Measurements from ENCODE around the gene CDK14.

Gene CDK14

DNA sequence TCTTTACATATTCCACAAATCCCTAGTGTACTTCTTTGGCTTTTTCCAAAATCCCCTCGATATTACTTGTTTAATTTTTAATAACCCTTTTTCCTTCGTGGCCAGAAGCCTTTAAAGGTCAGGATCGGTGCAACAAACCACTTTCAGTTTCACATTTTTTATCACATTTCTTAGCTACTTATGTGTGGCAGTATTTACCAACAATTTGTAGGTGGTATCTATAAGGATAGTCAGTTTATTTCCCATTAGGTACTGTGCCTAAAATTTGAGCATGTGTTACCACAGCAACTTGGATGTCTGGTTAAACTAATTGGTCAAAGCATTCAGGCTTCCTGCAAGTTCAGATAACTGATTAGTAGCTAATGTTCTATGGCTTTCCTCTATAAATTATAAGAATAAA lies 104.9 kb downstream of the CDK14 start:
- no peak for DNase-seq (ENCODE audit: low spot score)
- TF ChIP-seq, protein P1, sequence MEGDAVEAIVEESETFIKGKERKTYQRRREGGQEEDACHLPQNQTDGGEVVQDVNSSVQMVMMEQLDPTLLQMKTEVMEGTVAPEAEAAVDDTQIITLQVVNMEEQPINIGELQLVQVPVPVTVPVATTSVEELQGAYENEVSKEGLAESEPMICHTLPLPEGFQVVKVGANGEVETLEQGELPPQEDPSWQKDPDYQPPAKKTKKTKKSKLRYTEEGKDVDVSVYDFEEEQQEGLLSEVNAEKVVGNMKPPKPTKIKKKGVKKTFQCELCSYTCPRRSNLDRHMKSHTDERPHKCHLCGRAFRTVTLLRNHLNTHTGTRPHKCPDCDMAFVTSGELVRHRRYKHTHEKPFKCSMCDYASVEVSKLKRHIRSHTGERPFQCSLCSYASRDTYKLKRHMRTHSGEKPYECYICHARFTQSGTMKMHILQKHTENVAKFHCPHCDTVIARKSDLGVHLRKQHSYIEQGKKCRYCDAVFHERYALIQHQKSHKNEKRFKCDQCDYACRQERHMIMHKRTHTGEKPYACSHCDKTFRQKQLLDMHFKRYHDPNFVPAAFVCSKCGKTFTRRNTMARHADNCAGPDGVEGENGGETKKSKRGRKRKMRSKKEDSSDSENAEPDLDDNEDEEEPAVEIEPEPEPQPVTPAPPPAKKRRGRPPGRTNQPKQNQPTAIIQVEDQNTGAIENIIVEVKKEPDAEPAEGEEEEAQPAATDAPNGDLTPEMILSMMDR (IDR thresholded peaks at IDR 0.05; ENCODE audit: extremely low read depth, insufficient read depth, missing control alignments), result no peak
- in situ Hi-C loops (cut with MboI; ENCODE audit: low pct_unique_long_range_greater_than_20kb, low sequenced_read_pairs, unreplicated experiment), result loop anchor here (10.0 kb wide), 1 partner anchor 324 kb away; no protein-coding TSS in a partner anchor

DNA sequence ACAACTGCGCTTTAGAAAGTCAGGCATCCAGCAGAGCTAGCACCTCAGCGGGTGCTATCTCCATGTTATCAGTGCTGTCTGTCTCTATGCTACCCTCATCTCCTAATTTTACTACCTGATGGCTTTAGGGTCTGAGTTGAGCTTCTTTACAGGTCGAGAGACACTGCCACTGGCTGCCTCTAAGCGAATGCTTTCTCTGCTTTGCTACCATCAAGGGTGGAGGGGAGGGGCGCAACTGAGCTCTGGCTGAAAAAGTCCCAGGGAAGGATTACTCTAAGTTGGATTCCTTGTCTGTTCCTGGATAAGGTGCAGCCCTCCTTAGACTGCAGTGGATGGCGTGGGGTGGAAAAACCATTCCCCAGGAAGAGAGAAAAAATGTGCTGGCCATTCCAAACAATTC lies 105.7 kb downstream of the CDK14 start:
- in situ Hi-C loops (cut with MboI; ENCODE audit: low pct_unique_long_range_greater_than_20kb, low sequenced_read_pairs, unreplicated experiment), result loop anchor here (10.0 kb wide), 1 partner anchor 323 kb away; no protein-coding TSS in a partner anchor

DNA sequence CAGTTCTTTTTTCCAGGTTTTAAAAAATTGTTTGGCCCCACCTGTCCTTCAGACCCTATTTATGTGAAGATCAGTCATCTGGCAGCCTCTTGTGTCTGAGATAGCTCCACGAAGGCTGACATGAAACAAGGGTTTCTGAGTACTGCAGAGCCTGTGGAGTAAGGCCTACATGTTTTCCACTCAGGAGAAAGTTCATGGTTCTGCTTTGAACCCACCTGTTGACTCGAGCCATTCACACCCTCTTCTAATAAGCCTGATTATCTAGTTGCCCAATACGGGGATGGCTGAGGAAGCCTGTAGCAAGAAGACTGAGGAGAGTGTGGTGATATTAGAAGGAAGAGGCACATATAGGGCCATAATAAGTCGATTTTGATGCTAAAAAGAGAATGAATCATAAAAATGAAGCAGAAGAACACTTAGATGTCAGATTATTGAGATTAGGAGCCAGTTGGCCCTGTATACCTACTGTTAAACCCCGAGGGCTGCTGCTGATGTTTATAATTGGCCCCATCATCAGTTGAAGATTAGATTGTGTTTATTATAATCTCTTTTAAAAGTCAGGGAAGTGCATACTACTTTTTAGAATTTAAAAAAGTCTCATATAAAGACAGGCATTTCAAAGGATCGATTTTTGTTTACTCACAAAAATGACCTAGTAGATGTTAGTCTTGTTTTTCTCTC lies 109.4 kb downstream of the CDK14 start:
- in situ Hi-C loops (cut with MboI; ENCODE audit: low pct_unique_long_range_greater_than_20kb, low sequenced_read_pairs, unreplicated experiment), result loop anchor here (10.0 kb wide), 1 partner anchor 319 kb away; no protein-coding TSS in a partner anchor
- DNase-seq (ENCODE audit: low spot score), result no peak
- TF ChIP-seq, protein P1 (IDR thresholded peaks at IDR 0.05; ENCODE audit: extremely low read depth, insufficient read depth, missing control alignments), result no peak

More for the DNA sequence above, 105.7 kb downstream of the CDK14 start:
- TF ChIP-seq, protein P1 (IDR thresholded peaks at IDR 0.05; ENCODE audit: extremely low read depth, insufficient read depth, missing control alignments), result no peak
- no peak for DNase-seq (ENCODE audit: low spot score)

DNA sequence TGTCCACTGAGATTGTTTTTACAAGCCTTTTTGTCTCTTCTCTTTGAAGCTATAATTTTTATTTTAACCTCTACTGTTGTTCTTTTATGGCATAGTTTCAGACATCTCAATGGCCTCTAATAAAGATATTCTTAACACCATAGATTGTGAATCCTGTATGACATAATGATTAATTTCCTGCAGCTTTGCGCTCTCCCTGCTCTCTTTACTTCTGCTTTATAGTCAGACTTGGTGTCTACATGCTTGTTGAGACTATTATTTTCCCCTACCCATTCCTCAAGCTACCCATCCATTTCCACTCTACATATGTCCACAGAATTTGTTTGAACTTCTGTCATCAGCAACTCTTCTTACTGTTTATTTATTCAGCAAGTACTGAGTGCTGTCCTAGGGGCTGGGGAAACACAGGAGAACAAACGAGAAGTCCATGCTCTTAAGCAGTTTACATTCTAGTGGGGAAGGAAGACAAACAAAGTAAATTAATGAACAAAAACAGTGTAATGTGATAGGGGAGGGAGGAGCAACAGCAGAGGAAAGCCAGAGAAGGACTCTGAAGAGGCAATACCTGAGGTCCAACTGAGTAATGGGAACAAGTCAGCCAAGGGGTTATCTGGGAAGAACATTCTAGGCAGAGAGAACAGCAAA lies 110.1 kb downstream of the CDK14 start:
- no peak for DNase-seq (ENCODE audit: low spot score)
- in situ Hi-C loops (cut with MboI; ENCODE audit: low pct_unique_long_range_greater_than_20kb, low sequenced_read_pairs, unreplicated experiment), result loop anchor here (10.0 kb wide), 1 partner anchor 319 kb away; no protein-coding TSS in a partner anchor

DNA sequence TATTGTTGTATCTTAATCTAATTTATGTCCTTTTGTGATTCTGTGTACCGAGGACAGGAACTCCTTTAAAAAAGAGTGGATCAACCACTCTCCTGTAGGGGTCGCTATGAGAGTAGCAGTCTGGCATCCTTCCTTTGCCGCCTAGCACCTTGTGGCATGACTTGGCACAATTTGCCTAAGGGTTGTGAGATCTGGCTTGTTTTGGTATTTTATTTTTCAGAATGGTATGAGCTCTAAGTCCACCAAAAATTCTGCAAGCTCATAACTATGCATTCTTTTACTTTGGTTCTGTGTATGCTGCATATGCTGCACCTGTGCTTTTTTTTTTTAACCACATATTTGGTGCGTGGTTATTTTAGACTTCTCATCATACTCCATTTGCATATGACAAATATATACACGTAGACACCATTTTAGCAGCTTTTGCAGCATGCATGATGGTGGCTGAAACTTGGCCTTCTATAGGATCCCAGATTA lies 112.8 kb downstream of the CDK14 start:
- DNase-seq (ENCODE audit: low spot score), result peak; percentile 18
- in situ Hi-C loops (cut with MboI; ENCODE audit: low pct_unique_long_range_greater_than_20kb, low sequenced_read_pairs, unreplicated experiment), result loop anchor here (10.0 kb wide), 1 partner anchor 316 kb away; no protein-coding TSS in a partner anchor
- TF ChIP-seq, protein P1 (IDR thresholded peaks at IDR 0.05; ENCODE audit: extremely low read depth, insufficient read depth, missing control alignments), result peak; percentile 77

More for the DNA sequence above, 110.1 kb downstream of the CDK14 start:
- TF ChIP-seq, protein P1 (IDR thresholded peaks at IDR 0.05; ENCODE audit: extremely low read depth, insufficient read depth, missing control alignments), result no peak

DNA sequence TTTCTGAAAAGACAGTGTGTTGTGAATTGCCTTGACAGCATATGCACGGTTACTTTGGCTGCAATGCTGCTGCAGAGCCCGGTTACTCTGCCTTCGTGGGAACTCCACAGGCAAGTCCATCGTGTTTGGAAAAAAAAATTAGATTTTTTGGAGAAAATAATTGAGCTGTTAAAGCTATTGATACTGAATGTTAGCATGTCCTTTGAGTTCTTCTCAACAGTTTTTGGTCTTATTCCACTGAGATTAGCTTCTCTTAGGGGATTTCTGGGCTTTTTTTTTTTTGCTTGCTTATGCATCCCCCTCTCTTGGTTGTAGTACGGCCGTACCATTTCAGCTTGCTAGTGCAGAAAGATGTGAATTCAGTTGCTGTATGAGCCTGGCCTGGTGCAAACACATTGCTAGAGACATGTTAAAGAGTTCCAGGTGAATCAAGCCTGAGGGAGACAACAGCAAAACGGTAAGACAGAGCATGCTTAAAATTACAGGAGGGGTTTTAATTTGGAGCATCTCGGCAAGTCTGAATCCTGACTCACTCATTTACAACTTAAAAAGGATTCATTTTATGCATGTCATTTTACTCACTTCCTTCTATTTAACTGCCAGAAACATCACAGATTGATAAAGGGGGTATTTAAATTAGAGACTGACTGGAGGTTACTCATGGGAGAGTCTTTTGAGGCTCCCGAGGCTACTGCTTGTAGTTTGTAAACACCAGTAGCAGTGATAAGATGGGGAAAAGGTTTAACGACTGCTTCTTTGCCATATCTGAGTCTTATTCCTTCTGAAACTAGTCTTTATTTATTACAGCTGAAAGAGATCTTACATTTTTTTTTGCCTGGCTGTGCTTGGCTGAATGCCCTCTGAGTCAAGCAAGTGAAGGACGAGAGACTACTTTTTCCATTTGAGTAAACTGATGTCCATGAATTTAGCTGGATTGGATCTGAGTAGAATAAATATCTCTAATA lies 113.7 kb downstream of the CDK14 start:
- DNase-seq (ENCODE audit: low spot score), result no peak

More for the DNA sequence above, 113.7 kb downstream of the CDK14 start:
- TF ChIP-seq, protein P1 (IDR thresholded peaks at IDR 0.05; ENCODE audit: extremely low read depth, insufficient read depth, missing control alignments), result no peak
- in situ Hi-C loops (cut with MboI; ENCODE audit: low pct_unique_long_range_greater_than_20kb, low sequenced_read_pairs, unreplicated experiment), result loop anchor here (10.0 kb wide), 1 partner anchor 315 kb away; no protein-coding TSS in a partner anchor
